BE2C (cell line): ENCODE results near the gene CD74.

Experiments used
- DNase-seq: peaks from one replicate; pipeline ENCODE4 v3.0.0-alpha.2; 2020
- H3K27me3 ChIP-seq: fragments of 250-450 bp; sonication (Bioruptor Pico); 2 replicates; pipeline ENCODE4 v1.5.1; 2020; ENCODE audit warnings: mild to moderate bottlenecking
- H3K36me3 ChIP-seq: fragments of 250-450 bp; sonication (Bioruptor Pico); 2 replicates; pipeline ENCODE4 v1.5.1; 2020; ENCODE audit warnings: mild to moderate bottlenecking
- H3K4me1 ChIP-seq: fragments of 250-450 bp; sonication (Bioruptor Pico); 2 replicates; pipeline ENCODE4 v1.5.1; 2020
- H3K4me3 ChIP-seq: 2 replicates; pipeline ENCODE4 v1.5.1; 2011; ENCODE audit warnings: low read depth, low read length
- H3K9me3 ChIP-seq: fragments of 250-450 bp; sonication (Bioruptor Pico); 2 replicates; pipeline ENCODE4 v1.5.1; 2020
- TF ChIP-seq, protein P1 (sequence below): IDR thresholded peaks from 2 replicates; pipeline ENCODE4 v1.5.1; 2012; ENCODE audit warnings: mild to moderate bottlenecking, low read depth, low read length

The CD74 gene

DNA sequence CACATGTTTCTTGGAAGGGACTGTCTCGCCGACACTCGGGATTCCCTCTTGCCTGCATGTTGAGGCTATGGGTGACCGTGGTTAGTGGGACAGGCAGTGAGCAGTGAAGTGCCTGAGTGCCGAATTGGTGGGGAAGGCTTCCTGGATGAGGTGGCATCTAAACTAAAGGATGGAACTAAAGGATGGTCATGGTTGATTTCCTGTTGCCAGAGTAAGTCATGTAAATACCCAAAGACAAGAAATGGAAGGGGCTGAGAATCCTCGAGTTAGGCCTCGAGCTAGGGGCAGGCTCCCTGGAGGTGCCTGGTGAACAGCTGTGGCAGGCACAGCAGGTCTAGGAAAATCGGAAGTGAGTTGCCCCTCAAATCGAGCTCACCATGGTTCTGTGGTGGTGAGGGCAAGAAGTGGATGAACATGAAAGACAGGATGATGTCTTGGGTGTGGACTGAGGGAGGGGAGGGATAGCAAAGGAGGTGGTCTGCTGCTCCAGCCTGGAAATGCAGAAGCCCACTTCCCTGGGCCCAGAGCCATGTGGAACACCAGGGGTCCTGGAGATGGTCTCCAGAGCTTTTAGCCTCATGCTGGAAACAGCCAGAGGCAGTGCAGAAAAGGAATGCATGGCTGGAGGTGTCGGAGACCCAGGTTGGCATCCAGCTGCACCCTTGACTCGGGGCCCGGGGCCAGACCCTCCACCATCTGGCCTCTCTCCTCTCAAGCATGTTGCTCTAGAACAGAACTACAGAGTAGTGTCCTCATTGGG lies 12.2 kb downstream of the CD74 start:
- no peaks in the 10 kb centered on the region for H3K27me3 ChIP-seq
- no peaks in the 10 kb centered on the region for H3K9me3 ChIP-seq
- TF ChIP-seq, protein P1, sequence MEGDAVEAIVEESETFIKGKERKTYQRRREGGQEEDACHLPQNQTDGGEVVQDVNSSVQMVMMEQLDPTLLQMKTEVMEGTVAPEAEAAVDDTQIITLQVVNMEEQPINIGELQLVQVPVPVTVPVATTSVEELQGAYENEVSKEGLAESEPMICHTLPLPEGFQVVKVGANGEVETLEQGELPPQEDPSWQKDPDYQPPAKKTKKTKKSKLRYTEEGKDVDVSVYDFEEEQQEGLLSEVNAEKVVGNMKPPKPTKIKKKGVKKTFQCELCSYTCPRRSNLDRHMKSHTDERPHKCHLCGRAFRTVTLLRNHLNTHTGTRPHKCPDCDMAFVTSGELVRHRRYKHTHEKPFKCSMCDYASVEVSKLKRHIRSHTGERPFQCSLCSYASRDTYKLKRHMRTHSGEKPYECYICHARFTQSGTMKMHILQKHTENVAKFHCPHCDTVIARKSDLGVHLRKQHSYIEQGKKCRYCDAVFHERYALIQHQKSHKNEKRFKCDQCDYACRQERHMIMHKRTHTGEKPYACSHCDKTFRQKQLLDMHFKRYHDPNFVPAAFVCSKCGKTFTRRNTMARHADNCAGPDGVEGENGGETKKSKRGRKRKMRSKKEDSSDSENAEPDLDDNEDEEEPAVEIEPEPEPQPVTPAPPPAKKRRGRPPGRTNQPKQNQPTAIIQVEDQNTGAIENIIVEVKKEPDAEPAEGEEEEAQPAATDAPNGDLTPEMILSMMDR: no peak
- no peak overlapping the region for H3K4me3 ChIP-seq
- DNase-seq: no peak
- peaks cover 40% of the 10 kb centered on the region for H3K36me3 ChIP-seq
- no peaks in the 10 kb centered on the region; the same call in 1 of the 2 replicates for H3K4me1 ChIP-seq

DNA sequence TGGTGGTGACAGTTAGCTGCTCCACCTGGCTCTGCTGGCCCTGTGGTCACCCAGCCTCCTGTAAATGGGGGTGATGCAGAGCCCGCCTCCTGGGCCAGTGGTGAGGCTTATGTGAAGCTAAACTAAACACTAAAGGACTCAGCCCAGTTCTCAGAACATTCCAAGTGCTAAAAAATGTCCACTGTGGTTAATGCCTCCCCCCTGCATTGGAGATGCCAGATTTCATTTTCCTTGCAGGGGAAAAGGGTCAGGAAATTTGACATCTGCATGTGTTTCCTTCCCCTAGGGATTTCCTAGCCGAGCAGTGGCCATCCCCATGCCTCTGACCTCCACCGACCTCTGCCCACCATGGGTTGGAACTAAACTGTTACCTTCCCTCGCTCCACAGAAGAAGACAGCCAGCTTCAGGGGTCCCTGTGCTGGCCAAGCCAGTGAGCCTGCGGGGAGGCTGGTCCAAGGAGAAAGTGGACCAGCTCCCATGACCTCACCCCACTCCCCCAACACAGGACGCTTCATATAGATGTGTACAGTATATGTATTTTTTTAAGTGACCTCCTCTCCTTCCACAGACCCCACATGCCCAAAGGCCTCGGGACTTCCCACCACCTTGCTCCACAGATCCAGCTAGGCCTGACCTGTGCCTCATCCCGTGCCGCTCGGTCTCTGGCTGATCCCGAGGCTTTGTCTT lies 13.0 kb downstream of the CD74 start:
- peaks cover 43% of the 10 kb centered on the region for H3K36me3 ChIP-seq
- H3K4me3 ChIP-seq: no peak overlapping the region

GRCh38 chr5:150398722-150399523 lies 13.8 kb downstream of the CD74 start:
- Histone ChIP-seq H3K27me3 (no peaks in the 10 kb centered on the region), H3K4me1 (no peaks in the 10 kb centered on the region; the same call in 1 of the 2 replicates), H3K4me3 (no peak overlapping the region), H3K9me3 (no peaks in the 10 kb centered on the region), H3K36me3 (peaks cover 49% of the 10 kb centered on the region)
- DNase-seq: peak; percentile 37
- TF ChIP-seq, protein P1: peak; percentile 43

More for the DNA sequence above, 13.0 kb downstream of the CD74 start:
- TF ChIP-seq, protein P1: no peak
- Histone ChIP-seq H3K27me3 (no peaks in the 10 kb centered on the region), H3K9me3 (no peaks in the 10 kb centered on the region), H3K4me1 (no peaks in the 10 kb centered on the region; the same call in 1 of the 2 replicates)
- DNase-seq: no peak

- DNase-seq: no peak
- Histone ChIP-seq H3K36me3 (peaks cover 58% of the 10 kb centered on the region), H3K4me1 (no peaks in the 10 kb centered on the region; the same call in 1 of the 2 replicates), H3K9me3 (no peaks in the 10 kb centered on the region), H3K4me3 (no peak overlapping the region), H3K27me3 (no peaks in the 10 kb centered on the region)
- TF ChIP-seq, protein P1: no peak; the same call in 1 of the 2 replicates
Observed at GRCh38 chr5:150397782-150398721, 14.7 kb downstream of the CD74 start.

- H3K4me1 ChIP-seq: no peaks in the 10 kb centered on the region; the same call in 1 of the 2 replicates
- TF ChIP-seq, protein P1: no peak
- H3K4me3 ChIP-seq: no peak overlapping the region
- no peaks in the 10 kb centered on the region for H3K9me3 ChIP-seq
- H3K27me3 ChIP-seq: no peaks in the 10 kb centered on the region
- peaks cover 66% of the 10 kb centered on the region for H3K36me3 ChIP-seq
- DNase-seq: no peak
Observed at GRCh38 chr5:150397146-150397781, 15.4 kb downstream of the CD74 start.
